IMR-90 (cell line): Measurements from ENCODE around the gene DOCK1. TPM values are rescaled to one million over a fixed set of nuclear protein-coding genes. Genes with fewer than 3 reads are reported as not detected.

ENCODE experiments used
- ATAC-seq: fragments of 200-7000 bp; cut with Tn5 transposase; 2 replicates; pipeline ENCODE4 v1.9.1; 2020; ENCODE audit warnings: low read depth, mild to moderate bottlenecking, moderate library complexity
- BruUV-seq: library from RNA; stranded (reverse); fragments of 400-500 nt; replicated peaks from 2 replicates; lab custom pipeline; 2021; lab: Mats Ljungman, UMichigan
- CTCF ChIA-PET: fragments of 300-600 bp; formaldehyde crosslinking; extraction: SDS; loops from one replicate; lab custom pipeline; 2021; ENCODE audit warnings: antibody characterized with exemption; lab: Yijun Ruan, JAX
- POLR2A ChIA-PET: fragments of 300-600 bp; sonication (Branson Sonifier 250); formaldehyde crosslinking; loops from one replicate; lab custom pipeline; 2022; ENCODE audit warnings: antibody characterized with exemption; ENCODE audit not compliant: unreplicated experiment; lab: Charles Lee
- DNase-seq: peaks from one replicate; pipeline ENCODE4 v3.0.0; 2013
- H2AFZ ChIP-seq: replicated peaks from 2 replicates; pipeline ENCODE3; 2013; ENCODE audit warnings: low read length, mild to moderate bottlenecking; ENCODE audit not compliant: poor library complexity
- H2AK5ac ChIP-seq: 2 replicates; pipeline ENCODE4 v1.6.1; 2013; ENCODE audit warnings: low read depth, low read length, inconsistent platforms
- H2AK9ac ChIP-seq: replicated peaks from 2 replicates; pipeline ENCODE3; 2013; ENCODE audit warnings: mild to moderate bottlenecking, low read depth, low read length, moderate library complexity; ENCODE audit not compliant: poor library complexity
- H2BK120ac ChIP-seq: 2 replicates; pipeline ENCODE4 v1.6.1; 2013; ENCODE audit warnings: low read depth, low read length, inconsistent platforms
- H2BK15ac ChIP-seq: 3 replicates; pipeline ENCODE4 v1.6.1; 2013; ENCODE audit warnings: low read depth, low read length, inconsistent platforms
- H2BK20ac ChIP-seq: 2 replicates; pipeline ENCODE4 v1.6.1; 2013; ENCODE audit warnings: low read depth, mild to moderate bottlenecking, inconsistent platforms, low read length, moderate library complexity
- H2BK5ac ChIP-seq: 2 replicates; pipeline ENCODE4 v1.6.1; 2013; ENCODE audit warnings: mild to moderate bottlenecking, low read depth, low read length, inconsistent platforms; ENCODE audit not compliant: poor library complexity, severe bottlenecking
- H3K14ac ChIP-seq: replicated peaks from 2 replicates; pipeline ENCODE4 v1.6.1; 2013; ENCODE audit warnings: low read depth, low read length, inconsistent platforms
- H3K18ac ChIP-seq: 2 replicates; pipeline ENCODE4 v1.6.1; 2013; ENCODE audit warnings: low read depth, low read length, control low read depth
- H3K23ac ChIP-seq: 2 replicates; pipeline ENCODE4 v1.6.1; 2013; ENCODE audit warnings: low read depth, low read length, inconsistent platforms
- H3K27ac ChIP-seq: 2 replicates; pipeline ENCODE4 v1.5.1; 2013; ENCODE audit warnings: mild to moderate bottlenecking, control low read depth, low read length; ENCODE audit not compliant: insufficient read depth
- H3K27me3 ChIP-seq: 2 replicates; pipeline ENCODE4 v1.6.1; 2013; ENCODE audit warnings: low read length; ENCODE audit not compliant: control insufficient read depth, insufficient read depth
- H3K36me3 ChIP-seq: 2 replicates; pipeline ENCODE4 v1.6.1; 2013; ENCODE audit warnings: low read length, mixed read lengths; ENCODE audit not compliant: control insufficient read depth, insufficient read depth
- H3K4ac ChIP-seq: 2 replicates; pipeline ENCODE4 v1.6.1; 2013; ENCODE audit warnings: low read depth, low read length, inconsistent platforms
- H3K4me1 ChIP-seq: 2 replicates; pipeline ENCODE4 v1.6.1; 2013; ENCODE audit warnings: low read length, mixed read lengths; ENCODE audit not compliant: control insufficient read depth, insufficient read depth
- H3K4me2 ChIP-seq: 2 replicates; pipeline ENCODE4 v1.6.1; 2013; ENCODE audit warnings: low read depth, mild to moderate bottlenecking, control low read depth, low read length, moderate library complexity
- H3K4me3 ChIP-seq: 2 replicates; pipeline ENCODE4 v1.5.1; 2013; ENCODE audit warnings: low read depth, mild to moderate bottlenecking, control low read depth, low read length, moderate library complexity; ENCODE audit not compliant: insufficient read depth
- H3K56ac ChIP-seq: 2 replicates; pipeline ENCODE4 v1.6.1; 2013; ENCODE audit warnings: low read length, inconsistent platforms; ENCODE audit not compliant: insufficient read depth; ENCODE audit errors: extremely low read depth
- H3K79me1 ChIP-seq, 2 experiments: 2 replicates each; pipeline ENCODE4 v1.6.1; 2013; ENCODE audit warnings: low read length in 2 of 2, inconsistent platforms in 1 of 2, low read depth in 1 of 2
- H3K9ac ChIP-seq: 2 replicates; pipeline ENCODE4 v1.6.1; 2013; ENCODE audit warnings: low read depth, low read length, control low read depth
- H3K9me1 ChIP-seq: 2 replicates; pipeline ENCODE4 v1.6.1; 2013; ENCODE audit warnings: low read length, inconsistent platforms; ENCODE audit not compliant: insufficient read depth
- H3K9me3 ChIP-seq: 2 replicates; pipeline ENCODE4 v1.6.1; 2013; ENCODE audit warnings: low read length; ENCODE audit not compliant: control insufficient read depth, insufficient read depth
- H4K20me1 ChIP-seq: 2 replicates; pipeline ENCODE4 v1.6.1; 2013; ENCODE audit warnings: low read length, inconsistent platforms; ENCODE audit not compliant: insufficient read depth
- H4K5ac ChIP-seq: 2 replicates; pipeline ENCODE4 v1.6.1; 2013; ENCODE audit warnings: mild to moderate bottlenecking, low read depth, low read length, control low read depth
- H4K8ac ChIP-seq, 2 experiments: 2 replicates each; pipeline ENCODE4 v1.6.1; 2013; ENCODE audit warnings: low read depth in 2 of 2, low read length in 2 of 2, control low read depth in 1 of 2, inconsistent platforms in 1 of 2
- H4K91ac ChIP-seq: 2 replicates; pipeline ENCODE4 v1.6.1; 2013; ENCODE audit warnings: low read depth, low read length, inconsistent platforms; ENCODE audit not compliant: insufficient read depth
- SMC3 ChIP-seq: fragments of 150-350 bp; IDR thresholded peaks from 2 replicates; pipeline ENCODE4 v1.6.1; 2016; ENCODE audit warnings: low read depth, mild to moderate bottlenecking, antibody characterized with exemption, low read length, moderate library complexity
- dilution Hi-C: fragments of 300-500 bp; cut with HindIII; formaldehyde crosslinking; loops from one replicate; pipeline ENCODE4 v1.14.3; 2018; ENCODE audit warnings: low sequenced_read_pairs; ENCODE audit not compliant: unreplicated experiment
- in situ Hi-C: fragments of 300-500 bp; cut with MboI; formaldehyde crosslinking; loops from 3 replicates; pipeline ENCODE4 v1.14.3; 2019; ENCODE audit warnings: low sequenced_read_pairs, inconsistent platforms, mixed read lengths
- intact Hi-C: fragments of 100-400 bp; cut with micrococcal nuclease; formaldehyde crosslinking; loops from 2 replicates; pipeline ENCODE4 v1.10.0; 2022
- polyA plus RNA-seq, 3 experiments: library from polyadenylated mRNA; depleted of rRNA; stranded (reverse); fragments of >200 nt; gene quantifications; 2 replicates each; pipeline ENCODE4 v1.2.3, GENCODE V29; 2012; ENCODE audit warnings: low replicate concordance in 1 of 3
- total RNA-seq: library from RNA; depleted of rRNA; stranded (reverse); fragments of >200 nt; gene quantifications from 2 replicates; pipeline ENCODE4 v1.2.3, GENCODE V29; 2012
- TF ChIP-seq, protein P1 (sequence below): conservative IDR thresholded peaks from 2 replicates; pipeline ENCODE4 v1.5.1; 2012; ENCODE audit warnings: mild to moderate bottlenecking, low read depth, low read length, improper control_type of control experiment
- TF ChIP-seq, protein P2 (sequence below): fragments of 150-350 bp; IDR thresholded peaks from 2 replicates; pipeline ENCODE4 v1.6.1; 2017; ENCODE audit warnings: mild to moderate bottlenecking, antibody characterized with exemption, low read length, low read depth

The DOCK1 gene
- total and polyA plus RNA-seq, 2 of the 4 experiments (the other 2 are of a cell fraction), result 28.2 to 71.0 TPM

DNA sequence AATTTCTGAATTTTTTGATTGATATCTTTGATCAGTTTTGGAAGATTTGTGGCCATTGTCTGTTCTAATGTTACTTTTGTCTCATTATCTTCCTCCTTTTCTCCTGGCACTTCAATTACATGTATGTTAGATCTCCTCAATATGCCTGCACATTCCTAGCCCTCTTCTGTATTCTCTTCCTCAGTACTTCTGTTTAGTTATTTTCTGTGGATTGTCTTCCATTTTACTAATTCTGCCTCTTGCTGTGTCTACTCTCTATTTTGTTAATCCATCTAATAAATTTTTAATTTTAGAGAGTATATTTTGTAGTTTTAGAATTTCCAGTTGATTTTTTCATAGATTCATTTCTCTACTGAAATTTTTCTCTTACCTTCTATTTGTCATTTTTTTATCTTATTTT lies 154.1 kb downstream of the DOCK1 start:
- Histone ChIP-seq H3K36me3 (peaks cover 34% of the 10 kb centered on the region), H3K27ac (no peak overlapping the region), H2BK5ac (no peak overlapping the region), H3K18ac (no peak overlapping the region), H3K23ac (no peak overlapping the region), H3K4me3 (no peak overlapping the region), H4K8ac (no peak overlapping the region), H4K5ac (no peak overlapping the region), H2AK5ac (no peak overlapping the region), H2BK15ac (no peak overlapping the region), H3K27me3 (no peaks in the 10 kb centered on the region), H4K20me1 (no peaks in the 10 kb centered on the region), H3K9me1 (0 out of 2 replicates have a peak, but pooled peaks cover 4% of the 10 kb centered on the region), H2BK120ac (no peak overlapping the region), H3K9ac (no peak overlapping the region), H3K9me3 (no peaks in the 10 kb centered on the region), H3K79me1 (peaks cover 0 to 4% of the 10 kb centered on the region in 2 experiments; a peak in 3 of 4 replicates), H3K4me2 (no peak overlapping the region), H3K56ac (no peak overlapping the region), H4K91ac (no peak overlapping the region), H2BK20ac (no peak overlapping the region), H2AFZ (no peak overlapping the region), H3K14ac (no peak overlapping the region), H3K4me1 (no peaks in the 10 kb centered on the region), H2AK9ac (no peak overlapping the region), H3K4ac (no peak overlapping the region)
- DNase-seq, result no peak
- no TSS peak for BruUV-seq
- CTCF ChIA-PET, result no interaction called here
- ATAC-seq, result no peak
- dilution Hi-C loops (no loop called here), in situ Hi-C loops (no loop called here), intact Hi-C loops (no loop called here)
- POLR2A ChIA-PET, result no interaction called here
- TF ChIP-seq, protein P1, sequence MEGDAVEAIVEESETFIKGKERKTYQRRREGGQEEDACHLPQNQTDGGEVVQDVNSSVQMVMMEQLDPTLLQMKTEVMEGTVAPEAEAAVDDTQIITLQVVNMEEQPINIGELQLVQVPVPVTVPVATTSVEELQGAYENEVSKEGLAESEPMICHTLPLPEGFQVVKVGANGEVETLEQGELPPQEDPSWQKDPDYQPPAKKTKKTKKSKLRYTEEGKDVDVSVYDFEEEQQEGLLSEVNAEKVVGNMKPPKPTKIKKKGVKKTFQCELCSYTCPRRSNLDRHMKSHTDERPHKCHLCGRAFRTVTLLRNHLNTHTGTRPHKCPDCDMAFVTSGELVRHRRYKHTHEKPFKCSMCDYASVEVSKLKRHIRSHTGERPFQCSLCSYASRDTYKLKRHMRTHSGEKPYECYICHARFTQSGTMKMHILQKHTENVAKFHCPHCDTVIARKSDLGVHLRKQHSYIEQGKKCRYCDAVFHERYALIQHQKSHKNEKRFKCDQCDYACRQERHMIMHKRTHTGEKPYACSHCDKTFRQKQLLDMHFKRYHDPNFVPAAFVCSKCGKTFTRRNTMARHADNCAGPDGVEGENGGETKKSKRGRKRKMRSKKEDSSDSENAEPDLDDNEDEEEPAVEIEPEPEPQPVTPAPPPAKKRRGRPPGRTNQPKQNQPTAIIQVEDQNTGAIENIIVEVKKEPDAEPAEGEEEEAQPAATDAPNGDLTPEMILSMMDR, result no peak
- TF ChIP-seq SMC3, result no peak
- TF ChIP-seq, protein P2, sequence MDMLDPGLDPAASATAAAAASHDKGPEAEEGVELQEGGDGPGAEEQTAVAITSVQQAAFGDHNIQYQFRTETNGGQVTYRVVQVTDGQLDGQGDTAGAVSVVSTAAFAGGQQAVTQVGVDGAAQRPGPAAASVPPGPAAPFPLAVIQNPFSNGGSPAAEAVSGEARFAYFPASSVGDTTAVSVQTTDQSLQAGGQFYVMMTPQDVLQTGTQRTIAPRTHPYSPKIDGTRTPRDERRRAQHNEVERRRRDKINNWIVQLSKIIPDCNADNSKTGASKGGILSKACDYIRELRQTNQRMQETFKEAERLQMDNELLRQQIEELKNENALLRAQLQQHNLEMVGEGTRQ, result no peak
